HCEC 1CT (cell line): ENCODE measurements around the gene USP21.
A peak's percentile ranks its signal among the peaks of the same experiment; 100 is the strongest.

Source experiments
- DNase-seq: peaks from one replicate; pipeline ENCODE4 v3.0.0-alpha.2; 2017

USP21 gene

DNA sequence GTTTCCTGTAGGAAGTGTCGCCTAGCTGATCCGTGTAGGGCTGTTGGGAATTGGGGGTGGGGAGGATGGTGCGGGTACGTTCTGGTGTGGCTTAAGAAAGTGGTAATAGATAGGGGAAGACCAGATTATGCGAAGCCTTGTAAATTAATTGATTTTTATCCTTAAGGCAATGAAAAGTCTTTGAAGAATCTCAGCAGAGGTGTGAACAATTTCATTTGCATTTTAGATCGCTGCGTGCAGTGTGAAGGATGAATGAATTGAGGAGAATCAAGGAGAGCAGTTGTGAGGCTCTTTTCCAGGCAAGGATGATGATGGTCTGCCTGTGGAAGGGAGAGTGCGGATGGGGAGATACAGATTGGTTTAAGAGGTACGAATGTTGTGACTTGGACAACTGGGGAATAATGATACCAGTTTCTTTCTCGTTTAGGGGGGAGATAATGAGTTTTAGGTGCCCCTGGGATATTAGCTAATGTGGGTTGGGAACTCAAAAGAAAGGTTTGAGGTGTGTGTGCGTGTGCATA, 26.0 kb upstream of the USP21 start:
- no peak for DNase-seq

DNA sequence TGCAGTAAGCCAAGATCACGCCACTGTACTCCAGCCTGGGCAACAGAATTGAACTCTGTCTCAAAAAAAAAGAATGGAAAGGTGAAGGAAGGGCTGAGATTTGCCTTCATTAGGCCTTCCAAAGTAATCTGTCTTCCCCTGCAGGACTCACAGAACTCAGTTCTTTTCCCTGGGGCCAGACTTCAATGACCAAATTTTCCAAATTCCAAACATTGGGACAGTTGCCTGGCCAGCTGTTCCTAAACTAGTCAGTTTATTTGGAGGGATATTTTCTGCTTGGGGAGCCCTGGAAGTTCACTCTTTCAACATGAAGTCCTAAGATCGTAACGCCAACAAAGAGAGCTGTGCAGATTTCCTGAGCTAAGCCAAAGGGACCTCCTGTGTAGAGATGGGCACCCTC, 21.4 kb upstream of the USP21 start:
- no peak for DNase-seq

- DNase-seq, result no peak
Measured at GRCh38 chr1:161138431-161138830, 20.9 kb upstream of the USP21 start.

- DNase-seq, result peak; percentile 40
Measured at GRCh38 chr1:161139766-161140165, 19.5 kb upstream of the USP21 start.

DNA sequence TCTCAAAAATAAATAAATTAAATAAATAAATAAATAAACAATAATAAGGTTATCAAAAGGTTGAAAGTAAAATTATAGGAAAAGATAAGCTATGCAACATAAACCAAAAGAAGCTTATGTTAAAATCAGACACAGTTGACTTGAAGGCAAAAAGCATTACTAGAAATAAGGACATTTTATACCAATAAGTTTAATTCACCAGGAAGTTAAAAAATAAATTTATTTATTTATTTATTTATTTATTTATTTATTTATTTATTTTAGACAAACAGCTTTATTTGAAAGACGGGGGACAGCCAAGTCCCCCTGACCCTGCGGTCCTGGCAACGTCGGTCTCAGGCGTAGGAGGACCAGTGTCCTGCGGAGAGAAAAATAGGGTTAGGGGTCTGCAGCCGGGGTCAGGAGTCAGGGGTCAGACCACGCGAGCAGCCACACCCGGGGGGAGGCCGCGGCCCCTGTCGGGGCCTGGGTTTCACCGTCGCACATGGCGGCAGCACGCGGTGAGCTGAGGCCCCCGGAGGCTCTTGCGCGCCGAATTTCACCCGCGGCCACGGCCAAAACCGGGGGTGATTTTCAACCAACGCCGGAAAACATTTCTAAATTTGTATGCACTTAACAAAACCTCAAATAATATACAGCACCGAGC, 18.4 kb upstream of the USP21 start:
- DNase-seq, result no peak

- DNase-seq, result no peak
Measured at GRCh38 chr1:161145832-161146231, 13.5 kb upstream of the USP21 start.

DNA sequence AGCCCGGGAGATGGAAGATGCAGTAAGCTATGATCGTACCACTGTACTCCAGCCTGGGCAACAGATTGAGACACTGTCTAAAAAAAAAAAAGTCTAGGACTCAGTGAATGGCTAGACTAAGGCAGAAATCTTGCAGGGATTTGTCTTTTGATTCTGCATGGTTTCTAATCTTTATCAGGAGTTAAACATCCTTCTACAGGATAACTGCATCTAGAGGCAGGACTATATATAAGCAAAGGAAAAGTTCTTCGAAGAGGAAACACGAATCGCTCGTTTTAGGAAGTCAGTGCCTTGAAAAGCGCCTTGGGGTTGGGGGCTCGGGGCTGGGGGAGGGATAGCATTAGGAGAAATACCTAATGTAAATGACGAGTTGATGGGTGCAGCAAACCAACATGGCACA, 6.1 kb upstream of the USP21 start:
- DNase-seq, result no peak

- DNase-seq, result peak; percentile 93
Measured at GRCh38 chr1:161153682-161154337, 5.5 kb upstream of the USP21 start, which contains the start of gene UFC1. UFC1 (plus strand) TSS chr1:161153978; CDS start chr1:161153998, 20 bp downstream.

DNA sequence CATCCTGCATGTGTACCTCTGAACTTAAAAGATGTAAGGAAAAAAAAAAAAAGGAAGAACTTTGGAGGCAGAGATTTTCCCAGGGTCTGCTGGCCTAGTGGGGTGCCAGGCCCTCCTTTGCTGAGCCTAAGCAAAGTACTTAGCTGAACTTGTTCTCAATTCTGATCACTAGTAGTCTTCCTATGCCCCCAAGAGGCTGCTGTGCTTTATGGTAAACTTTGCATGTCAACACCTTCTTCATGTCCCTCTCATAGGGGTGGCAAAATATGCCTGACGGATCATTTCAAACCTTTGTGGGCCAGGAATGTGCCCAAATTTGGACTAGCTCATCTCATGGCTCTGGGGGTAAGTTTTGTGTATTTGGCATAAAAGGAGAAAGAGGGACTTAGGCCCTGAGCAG, 1.4 kb upstream of the USP21 start:
- DNase-seq, result no peak

GRCh38 chr1:161158316-161159010, 837 bp upstream of the USP21 start:
- DNase-seq, result no peak

GRCh38 chr1:161159913-161160243, 578 bp downstream of the USP21 start:
- DNase-seq, result no peak

GRCh38 chr1:161160671-161161145, 1.4 kb downstream of the USP21 start:
- no peak for DNase-seq

DNA sequence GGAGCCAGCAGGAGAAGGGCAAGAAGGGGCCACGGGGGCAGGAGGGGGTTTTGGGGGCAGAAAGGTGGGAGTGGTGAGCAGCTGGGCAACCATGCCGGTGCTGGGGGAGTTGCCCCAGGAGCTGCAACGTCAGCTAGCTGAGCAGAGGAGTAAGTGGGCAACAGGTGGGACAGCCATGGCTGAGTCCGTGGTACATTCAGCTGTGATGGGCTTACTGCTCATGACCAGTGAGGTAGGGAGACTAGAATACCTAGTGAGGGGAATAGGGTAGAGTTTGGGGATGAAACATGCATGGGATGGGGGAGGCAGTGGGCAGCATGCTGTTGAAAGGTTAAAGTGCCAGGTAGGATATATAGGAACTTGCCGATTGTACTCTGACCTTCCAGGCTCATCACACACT, 2.4 kb downstream of the USP21 start:
- no peak for DNase-seq

DNA sequence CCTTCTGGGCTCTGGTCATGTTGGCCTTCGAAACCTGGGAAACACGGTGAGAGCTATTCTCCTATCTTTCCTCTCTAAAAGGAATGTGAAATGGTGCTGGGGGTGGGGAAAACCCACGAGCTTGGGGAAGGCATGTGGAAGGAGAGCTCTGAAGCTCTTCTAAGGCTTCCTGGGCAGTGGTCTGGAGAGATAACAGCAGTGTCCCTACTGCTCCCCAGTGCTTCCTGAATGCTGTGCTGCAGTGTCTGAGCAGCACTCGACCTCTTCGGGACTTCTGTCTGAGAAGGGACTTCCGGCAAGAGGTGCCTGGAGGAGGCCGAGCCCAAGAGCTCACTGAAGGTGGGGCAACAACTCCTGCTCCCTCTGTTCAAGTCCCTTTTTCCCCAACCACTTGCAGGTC, 2.8 kb downstream of the USP21 start:
- no peak for DNase-seq

DNA sequence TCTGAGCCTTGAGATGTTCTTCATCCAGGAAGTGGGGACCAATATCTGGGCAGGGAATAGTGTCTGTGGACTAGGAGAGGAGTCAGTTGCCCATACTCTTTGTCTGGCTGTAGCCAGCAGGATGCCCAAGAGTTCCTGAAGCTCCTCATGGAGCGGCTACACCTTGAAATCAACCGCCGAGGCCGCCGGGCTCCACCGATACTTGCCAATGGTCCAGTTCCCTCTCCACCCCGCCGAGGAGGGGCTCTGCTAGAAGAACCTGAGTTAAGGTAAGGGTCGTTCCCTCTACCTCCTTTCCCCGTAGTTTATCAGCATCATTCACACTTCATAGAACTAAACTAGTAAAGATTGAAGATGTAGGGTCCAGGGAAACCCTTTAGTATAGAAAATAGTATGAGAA, 3.5 kb downstream of the USP21 start:
- no peak for DNase-seq

GRCh38 chr1:161163793-161164192, 4.5 kb downstream of the USP21 start:
- DNase-seq, result no peak

DNA sequence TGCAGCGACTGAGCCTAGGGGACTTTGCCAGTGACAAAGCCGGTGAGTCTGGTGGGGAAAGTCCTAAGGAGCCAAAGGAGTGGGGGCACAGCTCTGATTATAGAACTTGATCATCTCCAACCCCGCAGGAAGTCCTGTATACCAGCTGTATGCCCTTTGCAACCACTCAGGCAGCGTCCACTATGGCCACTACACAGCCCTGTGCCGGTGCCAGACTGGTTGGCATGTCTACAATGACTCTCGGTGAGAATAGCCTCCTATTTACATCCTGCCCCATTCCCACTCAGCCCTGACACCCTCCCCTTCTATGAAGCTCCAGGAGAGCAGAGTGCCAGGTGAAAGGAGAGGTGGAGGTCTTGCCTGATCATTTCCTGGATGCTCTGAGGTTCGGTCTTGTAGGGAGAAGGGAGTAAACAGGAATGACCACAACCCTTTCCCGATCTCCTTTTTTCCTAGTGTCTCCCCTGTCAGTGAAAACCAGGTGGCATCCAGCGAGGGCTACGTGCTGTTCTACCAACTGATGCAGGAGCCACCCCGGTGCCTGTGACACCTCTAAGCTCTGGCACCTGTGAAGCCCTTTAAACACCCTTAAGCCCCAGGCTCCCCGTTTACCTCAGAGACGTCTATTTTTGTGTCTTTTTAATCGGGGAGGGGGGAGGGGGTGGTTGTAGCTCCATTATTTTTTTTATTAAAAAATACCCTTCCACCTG, 5.8 kb downstream of the USP21 start:
- DNase-seq, result no peak

GRCh38 chr1:161165742-161166668, 6.7 kb downstream of the USP21 start, which contains the start of gene PPOX:
PPOX (plus strand) TSS chr1:161166426; CDS start chr1:161166848, 422 bp downstream.
- DNase-seq, result peak; percentile 99

- DNase-seq, result no peak
Measured at GRCh38 chr1:161166669-161167548, 7.6 kb downstream of the USP21 start.

DNA sequence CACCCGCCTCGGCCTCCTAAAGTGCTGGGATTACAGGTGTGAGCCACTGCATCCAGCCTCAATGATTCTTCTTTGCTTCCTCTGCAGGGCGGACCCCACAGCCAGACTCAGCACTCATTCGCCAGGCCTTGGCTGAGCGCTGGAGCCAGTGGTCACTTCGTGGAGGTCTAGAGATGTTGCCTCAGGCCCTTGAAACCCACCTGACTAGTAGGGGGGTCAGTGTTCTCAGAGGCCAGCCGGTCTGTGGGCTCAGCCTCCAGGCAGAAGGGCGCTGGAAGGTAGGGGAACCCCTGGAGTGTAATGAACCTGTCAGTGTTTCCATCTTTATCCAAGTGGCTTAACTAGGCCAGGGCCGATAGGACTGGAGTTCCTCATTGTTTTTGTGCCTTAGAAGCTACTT, 9.6 kb downstream of the USP21 start:
- DNase-seq, result no peak

DNA sequence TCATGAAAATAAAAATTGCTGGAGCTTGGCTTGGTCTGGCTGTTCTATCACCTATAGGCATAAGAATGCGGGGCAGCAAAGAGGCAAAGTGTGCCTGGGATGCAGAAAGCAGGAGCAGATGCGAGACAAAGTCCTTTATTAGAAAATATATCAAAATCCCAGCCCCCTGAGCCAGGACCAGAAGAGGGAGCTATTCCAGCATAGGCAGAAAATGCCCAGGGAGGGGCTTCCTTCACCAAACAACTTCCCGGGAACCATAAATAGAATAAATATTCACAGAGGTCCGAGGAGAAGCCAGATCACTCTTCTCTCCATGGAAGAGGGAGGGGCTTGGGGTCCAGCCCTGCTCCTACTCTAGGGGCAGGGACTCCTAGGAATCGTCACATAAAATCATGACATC, 11.9 kb downstream of the USP21 start:
- DNase-seq, result no peak
